Measurements from ENCODE around the gene KLC1. TPM values are rescaled to one million over a fixed set of nuclear protein-coding genes. Genes with fewer than 3 reads are reported as not detected.

The KLC1 gene
- total and polyA plus RNA-seq, 2 of the 8 experiments (the other 6 are each of a cell fraction or from before 2014, with no cell fraction given): 84.6 to 134 TPM

DNA sequence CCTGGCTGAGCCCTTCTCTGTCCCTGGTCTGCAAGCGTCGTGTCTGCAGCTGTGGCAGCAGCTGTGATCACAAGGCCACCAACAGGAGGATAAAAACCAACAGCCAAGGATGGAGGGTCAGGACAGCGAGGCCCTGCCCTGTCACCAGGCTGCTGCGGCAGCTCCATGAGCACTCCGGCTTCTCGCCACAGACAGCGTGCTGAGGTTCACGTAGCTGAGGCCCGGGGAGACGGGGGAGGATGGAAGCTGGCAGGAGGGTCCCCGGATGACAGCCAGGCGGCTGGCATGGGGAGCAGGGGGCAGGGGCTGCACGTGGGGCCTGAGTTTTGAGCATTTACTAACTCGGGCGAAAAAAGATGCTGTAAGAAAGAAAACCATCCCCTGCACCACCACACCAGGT, 80.8 kb downstream of the KLC1 start:
- Histone ChIP-seq H4K20me1 (replicated peaks in 1 of 2; ENCODE audit: control insufficient read depth in 1 of 2, insufficient read depth in 2 of 2, low read length in 2 of 2) (peaks cover 19 to 56% of the 10 kb centered on the region in 2 experiments), H2AFZ (ENCODE audit: low read length) (no peak overlapping the region), H3K27ac (ENCODE audit: low read depth, low read length) (no peak overlapping the region), H3K27me3 (replicated peaks in 1 of 4; ENCODE audit: control insufficient read depth in 3 of 4, extremely low read depth in 1 of 4, insufficient read depth in 3 of 4, low read length in 3 of 4) (no peaks in the 10 kb centered on the region), H3K4ac (replicated peaks; ENCODE audit: insufficient read length, low read depth, low read length) (no peak overlapping the region), H3K56ac (replicated peaks; ENCODE audit: insufficient read length, low read depth, low read length) (no peak overlapping the region), H3K23me2 (ENCODE audit: low read depth, low read length) (no peaks in the 10 kb centered on the region; the same call in 1 of the 2 replicates), H2BK20ac (ENCODE audit: low read length) (no peak overlapping the region), H3K23ac (ENCODE audit: insufficient read length) (no peak overlapping the region), H3K4me1 (replicated peaks in 1 of 4; ENCODE audit: control insufficient read depth in 3 of 4, insufficient read depth in 4 of 4, low read length in 3 of 4) (peaks cover 0 to 15% (median 8%) of the 10 kb centered on the region in 4 experiments; a peak in 6 of 7 replicates), H3K36me3 (ENCODE audit: control insufficient read depth in 2 of 4, insufficient read depth in 4 of 4, low read length in 3 of 4) (peaks cover 12 to 44% (median 31%) of the 10 kb centered on the region in 4 experiments; a peak in 5 of 8 replicates), H2BK5ac (ENCODE audit: low read depth, low read length) (no peak overlapping the region), H2BK120ac (replicated peaks; ENCODE audit: low read depth, low read length) (no peak overlapping the region), H3K79me2 (ENCODE audit: control insufficient read depth in 1 of 2, insufficient read depth in 2 of 2, low read length in 2 of 2) (peaks cover 0 to 15% of the 10 kb centered on the region in 2 experiments; a peak in 2 of 4 replicates), H2BK12ac (ENCODE audit: low read depth, low read length) (no peak overlapping the region), H3K14ac (ENCODE audit: insufficient read length) (no peak overlapping the region), H2BK15ac (ENCODE audit: low read length) (no peak overlapping the region), H2AK5ac (ENCODE audit: low read depth, low read length) (no peak overlapping the region), H3K18ac (ENCODE audit: extremely low read depth, low read length) (no peak overlapping the region), H3K4me2 (ENCODE audit: insufficient read depth in 1 of 2, low read depth in 2 of 2, low read length in 2 of 2) (no peak overlapping the region), H3K9me3 (ENCODE audit: insufficient read depth in 2 of 2, low read depth in 1 of 2, low read length in 1 of 2) (no peaks in the 10 kb centered on the region), H4K5ac (ENCODE audit: insufficient read length, low read depth, low read length) (no peak overlapping the region), H3K9ac (replicated peaks in 1 of 4; ENCODE audit: extremely low read depth in 1 of 4, low read depth in 3 of 4, low read length in 3 of 4) (no peak overlapping the region), H3K4me3 (ENCODE audit: extremely low read depth in 1 of 4, insufficient read depth in 2 of 4, low read depth in 3 of 4, low read length in 4 of 4) (no peak overlapping the region), H4K91ac (replicated peaks; ENCODE audit: insufficient read length, low read length) (no peak overlapping the region), H3K79me1 (ENCODE audit: low read depth, low read length) (peaks cover 11% of the 10 kb centered on the region), H4K8ac (ENCODE audit: extremely low read depth, insufficient read depth, low read length) (no peak overlapping the region)
- FAIRE-seq: no peak
- WGBS, 2 experiments (ENCODE audit: extremely low coverage in 1 of 2, insufficient coverage in 1 of 2, insufficient read length in 1 of 2, insufficient replicate concordance in 2 of 2, low coverage in 1 of 2, low lambda C conversion rate in 2 of 2, missing lambda C conversion rate in 1 of 2): 97% methylated on average over 15 of the region's 15 CpGs; no CpG with 5 or more reads in 1 of the 2 experiments
- CTCF ChIA-PET (ENCODE audit: partially characterized antibody): interaction anchor here (1.0 kb wide), 1 partner anchor 26 kb away, joined by 3 read pairs; no protein-coding TSS in a partner anchor
- no peak for TF ChIP-seq KDM4A (IDR thresholded peaks at IDR 0.05; ENCODE audit: low read depth, low read length, severe bottlenecking)
- no peak for TF ChIP-seq EZH2 (IDR thresholded peaks at IDR 0.05; ENCODE audit: low read depth, low read length, severe bottlenecking)
- POLR2A ChIA-PET (ENCODE audit: partially characterized antibody): interaction anchor here (1.4 to 3.1 kb wide), 2 partner anchors 9 to 15 kb away, joined by 5 to 16 read pairs; no protein-coding TSS in a partner anchor
- DNase-seq (ENCODE audit: low read depth in 1 of 2, low spot score in 2 of 2): no peak
